ENCODE data around the gene LACTB. TPM values are rescaled to one million over a fixed set of nuclear protein-coding genes. Genes with fewer than 3 reads are reported as not detected.

Gene LACTB, protein sequence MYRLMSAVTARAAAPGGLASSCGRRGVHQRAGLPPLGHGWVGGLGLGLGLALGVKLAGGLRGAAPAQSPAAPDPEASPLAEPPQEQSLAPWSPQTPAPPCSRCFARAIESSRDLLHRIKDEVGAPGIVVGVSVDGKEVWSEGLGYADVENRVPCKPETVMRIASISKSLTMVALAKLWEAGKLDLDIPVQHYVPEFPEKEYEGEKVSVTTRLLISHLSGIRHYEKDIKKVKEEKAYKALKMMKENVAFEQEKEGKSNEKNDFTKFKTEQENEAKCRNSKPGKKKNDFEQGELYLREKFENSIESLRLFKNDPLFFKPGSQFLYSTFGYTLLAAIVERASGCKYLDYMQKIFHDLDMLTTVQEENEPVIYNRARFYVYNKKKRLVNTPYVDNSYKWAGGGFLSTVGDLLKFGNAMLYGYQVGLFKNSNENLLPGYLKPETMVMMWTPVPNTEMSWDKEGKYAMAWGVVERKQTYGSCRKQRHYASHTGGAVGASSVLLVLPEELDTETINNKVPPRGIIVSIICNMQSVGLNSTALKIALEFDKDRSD
- 22.4 and 33.2 TPM in 2 replicates for total RNA-seq

DNA sequence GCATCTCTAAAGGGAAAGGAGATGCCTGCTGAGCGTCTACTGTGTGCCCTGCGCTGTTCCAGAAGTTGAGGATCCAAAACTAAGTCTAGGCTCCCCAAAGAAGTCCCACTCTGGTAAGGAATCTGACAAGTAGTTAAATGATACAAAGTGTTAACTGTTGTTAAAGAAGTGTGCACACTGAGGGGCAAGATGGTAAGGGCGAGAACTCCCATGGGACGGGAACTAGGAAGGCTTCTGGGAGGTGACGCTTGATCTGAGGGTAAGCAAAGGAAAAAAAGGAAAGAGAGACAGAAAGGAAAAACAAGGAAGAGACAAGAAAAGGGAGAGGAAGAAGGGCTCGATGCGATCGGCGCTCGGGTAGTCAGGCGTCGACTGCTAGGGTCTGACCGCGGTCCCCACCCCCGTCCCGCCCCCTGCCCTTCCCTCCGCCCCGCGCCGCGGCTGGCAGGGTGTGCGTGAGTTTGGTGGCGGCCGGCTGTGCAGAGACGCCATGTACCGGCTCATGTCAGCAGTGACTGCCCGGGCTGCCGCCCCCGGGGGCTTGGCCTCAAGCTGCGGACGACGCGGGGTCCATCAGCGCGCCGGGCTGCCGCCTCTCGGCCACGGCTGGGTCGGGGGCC lies at the start of gene LACTB:
LACTB (plus strand) TSS at position 480 of the 620 bp plus-strand sequence; CDS start at position 491, 11 bp downstream.
- DNase-seq (ENCODE audit: low read depth, low spot score), result peak; percentile 77

DNA sequence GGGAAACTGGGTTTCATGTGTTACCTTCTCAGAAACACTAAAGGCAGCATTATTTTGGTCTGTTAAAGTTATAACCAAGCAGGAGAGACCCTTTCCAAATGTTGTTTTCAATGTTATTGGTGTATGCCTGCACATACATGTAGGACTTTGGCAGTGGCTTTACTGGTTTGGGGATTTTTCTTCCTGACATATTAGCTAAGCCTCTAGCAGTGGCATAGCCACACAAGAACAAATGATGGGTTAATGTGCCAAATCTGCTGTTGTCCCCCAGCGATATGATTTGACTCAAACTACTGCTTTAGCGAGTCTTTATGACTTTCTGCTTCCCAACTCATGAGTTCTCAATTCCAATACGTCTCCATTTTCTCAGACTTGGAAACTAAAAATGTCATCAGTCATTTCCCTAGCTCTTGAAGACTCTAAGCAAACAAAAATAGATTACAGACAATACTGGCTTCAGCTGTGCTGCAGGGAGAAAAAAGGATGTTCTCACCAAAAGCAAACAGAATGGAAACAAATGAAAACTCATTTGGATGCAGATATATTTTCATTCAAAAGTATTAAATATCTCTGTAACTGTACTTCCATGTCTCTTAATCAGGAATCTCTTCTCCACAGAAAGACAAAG lies 49.5 kb upstream of the LACTB start:
- DNase-seq (ENCODE audit: low read depth, low spot score), result no peak

DNA sequence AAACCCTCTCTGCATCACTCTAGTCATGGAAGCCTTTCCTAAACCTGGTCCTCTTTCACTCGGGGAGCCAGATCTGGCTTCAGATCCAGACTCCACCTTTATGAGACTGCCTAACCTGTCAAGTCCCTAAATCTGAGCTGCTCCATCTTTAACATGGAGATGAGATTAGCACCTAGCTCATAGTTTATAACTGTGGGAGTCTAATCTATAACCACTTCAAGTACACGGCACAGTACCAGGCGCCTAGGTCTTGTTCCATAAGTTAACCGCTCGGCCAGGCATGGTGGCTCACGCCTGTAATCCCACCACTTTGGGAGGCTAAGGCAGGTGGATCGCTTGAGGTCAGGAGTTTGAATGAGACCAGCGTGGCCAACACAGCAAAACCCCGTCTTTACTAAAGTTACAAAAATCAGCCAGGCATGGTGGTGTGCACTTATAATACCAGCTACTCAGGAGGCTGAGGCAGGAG lies 48.8 kb upstream of the LACTB start:
- no peak for DNase-seq (ENCODE audit: low read depth, low spot score)

DNA sequence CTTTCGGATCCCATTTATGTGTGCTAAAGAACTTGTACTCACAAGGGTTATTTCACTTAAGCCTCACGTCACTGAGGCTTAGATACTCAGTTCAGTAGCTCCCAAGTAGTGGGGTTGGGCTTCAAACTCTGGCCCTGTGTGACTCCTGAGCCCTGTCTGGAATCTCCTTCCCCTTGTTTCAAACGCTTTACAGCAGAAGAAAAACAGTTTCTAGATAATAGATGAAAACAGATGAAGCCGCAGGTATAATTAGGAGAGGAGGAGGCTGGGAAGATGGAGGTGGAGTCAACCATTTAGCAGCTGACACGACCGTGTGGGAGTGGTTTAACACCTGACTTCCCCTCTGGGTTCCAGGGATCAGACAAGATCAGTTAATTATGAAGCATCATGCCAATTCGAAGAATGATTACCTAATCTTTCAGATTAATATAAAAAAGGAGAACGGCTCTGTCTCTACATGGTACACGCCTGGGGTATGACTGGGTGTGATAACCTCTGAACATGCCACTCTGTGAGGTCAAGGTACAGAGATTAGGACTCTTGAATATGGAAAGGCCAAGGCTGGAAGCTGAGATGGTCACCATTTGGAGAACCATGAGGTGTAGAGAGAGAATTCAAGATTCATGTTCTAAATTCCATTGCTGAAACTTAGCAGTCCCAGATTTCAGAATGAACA lies 48.0 kb upstream of the LACTB start:
- no peak for DNase-seq (ENCODE audit: low read depth, low spot score)

DNA sequence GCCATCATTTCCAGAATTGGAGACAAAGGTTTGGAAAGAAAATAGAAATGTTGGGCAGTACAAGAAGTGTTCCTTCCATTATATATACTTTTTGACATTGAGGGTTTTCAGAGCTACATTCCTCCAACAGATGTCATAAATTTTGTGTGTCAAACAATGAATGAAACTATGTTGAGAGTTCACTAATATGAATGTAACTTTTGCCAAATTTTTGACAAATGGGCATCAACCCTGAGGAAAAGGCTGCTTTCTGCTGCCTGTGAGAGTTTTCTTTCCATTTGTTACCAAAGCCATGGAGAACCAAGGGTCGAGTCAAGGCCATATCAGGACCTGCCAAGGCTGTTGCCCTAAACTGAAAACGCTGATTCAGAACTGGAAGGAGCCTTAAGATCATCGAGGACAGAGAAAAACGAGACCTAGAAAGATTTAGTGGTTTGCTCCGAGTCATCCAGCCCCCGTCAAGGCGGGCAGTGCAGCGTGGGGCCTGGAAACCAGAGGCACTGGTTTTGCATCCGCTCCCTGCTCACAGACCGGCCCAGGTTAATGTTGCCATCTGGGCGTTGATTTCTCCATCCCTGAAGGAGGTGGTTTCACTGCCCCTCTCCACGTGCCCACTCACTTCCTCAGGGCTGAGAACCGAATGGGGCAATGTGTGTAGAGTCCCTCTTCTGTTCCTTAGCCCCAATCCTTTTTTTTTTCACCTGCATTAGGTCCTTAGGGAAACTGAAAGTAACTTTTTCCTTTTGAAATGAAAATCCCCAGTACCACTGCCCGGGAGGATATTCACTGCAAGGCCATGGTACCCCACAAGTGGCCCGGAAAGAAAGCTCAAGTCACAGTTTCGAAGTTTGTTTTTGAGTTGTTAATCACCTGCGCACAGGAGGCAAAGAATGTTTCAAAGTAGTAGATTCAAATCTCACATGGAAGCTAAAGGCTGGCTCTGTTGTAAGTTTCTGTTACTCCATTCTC lies 46.4 kb upstream of the LACTB start:
- no peak for DNase-seq (ENCODE audit: low read depth, low spot score)

DNA sequence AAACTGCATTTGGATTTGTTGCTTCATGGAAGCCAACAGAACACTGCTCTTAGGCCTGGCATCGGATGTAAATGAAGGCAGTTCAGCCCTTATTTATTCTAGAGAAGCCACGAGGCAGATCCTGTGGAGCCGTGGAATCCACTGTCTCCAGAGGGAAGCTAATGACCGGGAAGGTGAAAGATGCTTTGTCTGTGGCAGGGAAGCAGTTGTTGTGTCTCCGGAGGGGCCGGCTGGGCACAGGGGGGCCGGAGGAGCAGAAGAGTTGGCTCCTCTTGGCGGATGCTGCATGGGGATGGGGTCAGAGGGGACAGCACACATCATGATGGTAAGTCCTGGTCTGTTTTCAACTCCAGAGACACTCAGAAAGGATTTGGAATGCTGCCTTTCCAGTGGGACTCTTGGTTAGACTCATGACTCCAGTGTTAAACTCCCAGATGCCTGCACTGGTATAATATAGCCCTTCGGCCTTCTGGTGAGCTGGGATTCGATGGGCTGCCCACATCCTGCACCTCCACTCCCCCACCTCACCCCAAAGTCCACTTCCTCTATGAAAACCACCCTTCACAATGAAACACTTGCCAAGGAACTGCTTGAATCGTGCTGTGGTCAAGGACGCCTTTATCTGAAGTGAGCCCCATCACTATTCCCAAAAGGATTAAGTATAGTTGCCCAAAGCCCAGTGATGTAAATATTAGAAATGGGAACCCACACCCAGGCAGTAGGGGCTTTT lies 45.5 kb upstream of the LACTB start:
- no peak for DNase-seq (ENCODE audit: low read depth, low spot score)

DNA sequence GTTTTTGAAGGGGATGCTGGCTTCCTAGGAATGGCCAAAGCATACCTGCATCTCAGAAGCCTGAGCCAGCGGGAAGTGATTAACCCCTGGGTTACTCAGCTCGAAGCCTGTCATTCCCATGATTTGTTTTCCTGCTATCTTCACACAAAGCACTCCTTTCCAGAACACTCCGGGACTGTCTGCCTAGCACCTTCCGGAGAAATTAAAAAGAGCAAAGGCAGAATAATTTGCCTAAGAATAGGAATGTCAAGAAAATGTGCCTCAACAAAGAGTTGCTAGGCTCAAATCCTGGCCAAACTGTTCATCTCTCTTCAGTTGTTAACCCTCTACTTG lies 45.0 kb upstream of the LACTB start:
- DNase-seq (ENCODE audit: low read depth, low spot score), result no peak

DNA sequence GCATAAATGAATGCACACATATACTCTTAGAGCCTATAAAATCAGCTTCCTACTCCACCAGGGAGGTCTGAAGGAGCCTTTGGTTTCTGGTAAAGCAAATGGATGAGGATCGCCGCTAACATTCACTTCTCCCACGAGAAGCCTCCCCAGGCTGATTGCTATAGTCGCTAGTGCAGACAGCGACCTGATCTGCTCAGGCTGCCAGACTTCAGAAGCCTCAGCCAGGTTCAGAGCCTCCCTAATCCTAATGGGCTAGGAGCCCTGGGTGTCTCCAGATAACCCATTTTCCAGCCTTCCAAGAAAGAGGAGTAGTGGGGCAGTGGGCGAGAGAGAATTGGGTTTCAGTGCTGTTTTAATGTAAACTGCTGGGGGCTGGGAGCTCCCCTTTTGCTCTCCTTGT lies 43.7 kb upstream of the LACTB start:
- no peak for DNase-seq (ENCODE audit: low read depth, low spot score)

DNA sequence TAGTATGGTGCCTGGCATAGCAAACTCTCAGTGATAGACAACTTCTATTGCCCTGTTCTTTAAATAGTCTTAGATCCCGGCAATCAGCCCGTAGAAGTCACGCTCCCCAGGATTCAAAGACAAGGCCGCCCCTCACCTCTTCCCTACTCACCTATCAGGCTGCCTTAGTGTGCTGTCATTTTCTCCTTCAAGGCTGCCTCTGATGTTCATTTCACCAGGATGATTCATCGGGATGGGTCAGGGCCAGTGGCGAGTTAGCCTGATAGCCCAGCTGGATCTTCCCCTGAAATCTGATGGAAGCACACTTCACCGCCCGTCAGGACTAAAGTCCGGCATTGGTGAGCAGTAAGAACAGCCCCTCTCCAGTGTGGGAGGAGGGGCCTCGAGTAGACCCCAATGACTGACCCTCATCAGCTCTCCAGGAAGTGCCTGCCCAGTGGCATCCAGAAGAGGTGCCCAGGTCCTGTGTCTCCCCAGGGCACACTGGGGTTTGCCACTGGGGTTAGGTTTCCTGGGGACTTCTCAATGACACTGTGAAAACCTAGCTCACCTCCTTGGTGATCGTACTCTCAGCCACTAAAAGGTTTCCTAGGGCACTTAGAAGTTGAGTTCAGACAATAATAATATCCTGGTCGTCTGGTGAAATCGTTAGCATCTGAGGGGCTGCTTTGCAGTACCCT lies 41.6 kb upstream of the LACTB start:
- DNase-seq (ENCODE audit: low read depth, low spot score), result no peak

DNA sequence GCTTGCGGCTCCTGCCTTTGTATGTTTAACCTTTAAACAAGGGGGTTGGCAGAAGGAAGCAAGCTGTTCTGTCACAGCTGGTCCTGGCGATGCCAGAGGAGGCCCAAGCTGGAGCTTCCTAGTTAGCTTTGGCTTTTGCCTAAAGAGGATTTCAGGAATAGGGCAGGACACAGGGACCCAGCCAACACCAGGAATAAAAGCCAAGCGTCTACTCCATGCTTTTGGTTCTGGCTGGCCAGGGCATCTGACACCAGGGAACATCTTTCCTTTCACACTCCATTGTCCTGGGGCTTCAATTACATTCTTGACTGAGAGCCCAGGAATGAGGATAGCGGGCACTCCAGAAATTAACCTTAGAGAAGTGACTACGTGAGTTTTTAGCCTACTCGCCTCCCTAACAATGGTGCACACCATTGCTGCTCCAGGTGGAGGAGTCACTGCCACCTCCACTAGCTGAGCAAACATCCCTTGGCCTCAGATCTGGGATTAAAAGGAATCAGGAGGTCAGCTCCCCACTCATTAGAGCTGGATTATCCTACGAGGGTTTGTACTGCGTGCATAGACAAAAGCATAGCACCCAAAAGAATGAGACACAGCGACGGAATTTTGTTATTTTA lies 40.9 kb upstream of the LACTB start:
- DNase-seq (ENCODE audit: low read depth, low spot score), result no peak

DNA sequence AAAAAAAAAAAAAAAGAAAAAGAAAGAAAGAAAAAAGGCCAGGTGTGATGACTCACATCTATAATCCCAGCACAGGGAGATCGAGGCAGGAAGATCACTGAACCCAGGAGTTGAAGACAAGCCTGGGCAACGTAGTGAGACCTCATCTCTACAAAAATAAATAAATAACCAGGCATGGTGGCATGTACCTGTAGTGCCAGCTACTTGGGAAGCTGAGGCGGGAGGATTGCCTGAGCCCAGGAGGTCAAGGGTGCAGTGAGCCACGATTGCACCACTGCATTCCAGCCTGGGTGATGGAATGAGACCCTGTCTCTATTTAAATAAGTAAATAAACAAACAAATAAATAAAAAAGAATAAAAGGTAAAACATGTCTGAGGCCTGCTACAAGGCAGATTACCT lies 39.3 kb upstream of the LACTB start:
- DNase-seq (ENCODE audit: low read depth, low spot score), result no peak

DNA sequence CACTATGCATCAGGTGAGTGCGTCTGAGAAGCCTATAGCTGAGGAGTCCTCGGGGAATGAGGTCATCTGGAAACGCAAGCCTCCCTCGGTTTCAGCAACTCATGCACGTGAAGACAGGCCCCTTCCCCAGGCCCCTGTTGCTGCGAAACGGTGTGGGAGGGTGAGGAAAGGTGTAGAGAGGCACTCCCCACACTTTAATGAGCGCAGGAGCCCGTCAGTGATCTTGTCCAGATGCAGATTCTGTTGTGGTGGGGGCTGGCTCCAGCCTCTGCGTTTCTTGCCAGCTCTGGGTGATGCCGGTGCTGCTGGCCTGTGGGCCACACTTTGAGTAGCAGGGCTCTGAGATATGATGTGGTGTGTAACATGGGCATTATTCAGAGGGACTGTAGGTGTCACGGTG lies 38.6 kb upstream of the LACTB start:
- DNase-seq (ENCODE audit: low read depth, low spot score), result no peak

DNA sequence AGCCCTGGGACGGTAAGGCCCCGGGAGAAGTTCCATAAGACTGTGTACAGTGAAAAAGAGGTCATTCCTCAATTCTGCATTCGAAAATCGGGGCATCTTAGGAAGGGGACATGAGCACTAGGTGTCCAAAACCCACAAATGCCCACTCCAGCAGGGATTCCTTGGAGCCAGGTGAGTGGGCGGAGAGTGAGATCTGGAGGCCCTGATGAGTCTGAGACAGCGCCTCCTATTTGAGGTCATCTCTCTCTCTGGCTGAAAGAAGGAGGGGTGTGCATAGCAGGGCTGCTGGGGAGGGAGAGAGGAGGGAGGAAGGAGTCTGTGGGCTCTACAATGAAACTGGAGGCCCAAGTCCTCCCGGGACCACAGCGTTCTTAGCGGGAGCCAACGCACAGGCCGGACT lies 38.1 kb upstream of the LACTB start:
- no peak for DNase-seq (ENCODE audit: low read depth, low spot score)

DNA sequence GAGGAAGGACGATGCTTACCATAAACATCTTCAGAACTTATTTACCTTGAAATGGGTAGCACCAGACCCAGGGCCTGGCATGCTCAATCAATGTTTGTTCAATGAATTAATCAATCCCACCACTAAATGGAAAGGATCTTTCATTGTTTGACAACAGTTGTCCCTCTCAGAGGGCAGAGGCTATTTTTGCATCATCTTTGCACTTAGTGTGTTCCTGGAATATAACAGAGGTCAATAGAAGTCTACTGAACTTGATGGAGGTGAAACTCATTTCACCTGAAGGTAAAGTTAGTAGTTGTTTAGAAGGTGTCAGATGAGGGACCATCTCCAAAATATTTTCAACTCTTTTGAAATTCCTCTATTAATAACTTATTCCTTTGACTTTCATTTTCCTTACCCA lies 36.9 kb upstream of the LACTB start:
- no peak for DNase-seq (ENCODE audit: low read depth, low spot score)

DNA sequence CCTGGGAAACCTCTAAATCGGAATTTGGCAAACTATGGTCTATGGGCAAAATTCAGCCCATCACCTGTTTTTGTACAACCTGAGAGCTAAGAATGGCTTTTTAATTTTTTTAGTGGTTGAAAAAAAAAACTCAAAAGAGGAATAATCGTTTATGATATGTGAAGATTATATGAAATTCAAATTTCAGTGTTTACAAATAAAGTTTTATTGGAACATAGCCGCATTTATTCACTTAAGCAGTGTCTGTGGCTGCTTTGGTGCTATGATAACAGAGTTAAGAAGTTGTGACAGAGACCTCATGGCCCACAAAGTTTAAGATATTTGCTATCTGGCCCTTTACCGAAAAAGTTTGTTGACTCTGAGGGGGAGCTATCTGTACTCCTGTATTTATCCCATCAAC lies 36.4 kb upstream of the LACTB start:
- DNase-seq (ENCODE audit: low read depth, low spot score), result no peak

DNA sequence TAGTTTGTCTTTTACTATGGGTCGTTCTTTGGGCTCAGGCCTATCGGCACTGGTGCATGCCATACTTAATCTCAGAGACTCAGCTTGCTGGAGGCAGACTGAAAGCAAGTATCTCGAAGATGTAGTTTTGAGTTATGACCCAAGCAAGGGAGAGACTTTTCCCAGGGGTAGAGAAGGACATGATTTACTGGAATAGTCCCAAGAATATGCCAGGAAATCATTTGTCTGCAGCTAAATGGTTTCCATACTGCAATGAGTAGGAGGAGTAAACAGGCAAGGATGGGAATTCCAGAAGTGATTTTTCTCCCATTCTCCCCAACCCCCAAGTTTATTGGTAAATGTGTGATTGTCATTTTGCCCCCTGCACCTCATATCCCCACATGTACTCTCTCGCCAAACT lies 35.4 kb upstream of the LACTB start:
- no peak for DNase-seq (ENCODE audit: low read depth, low spot score)

DNA sequence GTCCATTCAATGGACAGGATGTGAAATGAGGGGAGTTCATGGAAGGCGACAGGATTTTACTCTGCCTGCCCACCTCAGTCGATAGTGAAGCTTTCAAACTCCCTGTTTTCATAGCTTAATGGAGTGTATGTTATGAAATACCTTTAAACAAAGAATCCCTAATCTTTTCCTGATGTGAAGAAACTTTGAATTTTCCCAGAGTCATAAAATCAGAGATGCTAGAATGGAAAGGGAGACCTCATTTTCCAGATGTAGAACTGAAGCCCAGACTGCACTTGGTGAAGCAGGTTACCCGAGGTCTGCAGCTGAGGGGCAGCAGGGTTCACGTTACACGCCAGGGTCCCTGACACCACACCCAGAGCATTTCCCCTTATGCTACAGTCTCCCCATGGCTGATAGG lies 34.7 kb upstream of the LACTB start:
- DNase-seq (ENCODE audit: low read depth, low spot score), result no peak

DNA sequence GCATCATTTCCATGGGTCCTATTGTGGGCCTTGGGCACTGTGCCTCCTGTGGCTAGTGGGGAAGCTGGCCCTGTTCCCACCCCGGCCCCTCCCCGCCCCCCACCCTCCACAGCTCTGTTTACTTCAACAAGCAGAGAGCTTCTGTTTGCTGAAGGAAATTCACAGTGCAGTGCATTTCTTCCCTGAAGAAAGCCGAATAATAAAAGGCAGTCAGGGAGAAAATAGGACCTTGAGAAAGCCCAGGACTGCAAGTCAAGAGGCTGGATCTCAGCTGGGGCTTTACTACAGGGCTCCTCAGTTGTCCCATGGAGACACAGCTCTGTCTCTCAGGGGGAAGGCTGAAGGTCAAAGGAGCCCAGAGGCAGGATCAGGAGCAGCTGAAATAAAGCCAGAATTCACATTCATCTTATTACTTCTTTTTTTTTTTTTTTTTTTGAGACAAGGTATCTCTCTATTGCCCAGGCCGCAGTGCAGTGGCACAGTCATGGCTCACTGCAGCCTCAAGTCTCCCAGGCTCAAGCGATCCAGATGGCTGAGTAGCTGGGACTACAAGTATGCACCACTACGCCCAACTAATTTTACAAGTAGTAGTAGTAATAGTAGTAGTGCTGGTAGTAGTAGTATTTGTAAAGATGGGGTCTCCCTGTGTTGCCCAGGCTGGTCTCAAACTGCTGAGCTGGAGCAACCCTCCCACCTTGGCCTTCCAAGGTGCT lies 33.0 kb upstream of the LACTB start:
- no peak for DNase-seq (ENCODE audit: low read depth, low spot score)
